DMS 273 (cell line): ENCODE measurements around the gene KCNMA1.

ENCODE experiments used
- DNase-seq: peaks from one replicate; lab custom pipeline; 2025; ENCODE audit not compliant: unreplicated experiment; lab: John Stamatoyannopoulos, UW

KCNMA1 gene

GRCh38 chr10:77290528-77291155 lies 347.0 kb downstream of the KCNMA1 start:
- peak; percentile 9 for DNase-seq

GRCh38 chr10:77289790-77290189 lies 347.8 kb downstream of the KCNMA1 start:
- no peak for DNase-seq

GRCh38 chr10:77289027-77289501 lies 348.5 kb downstream of the KCNMA1 start:
- peak; percentile 38 for DNase-seq

GRCh38 chr10:77287647-77288120 lies 349.9 kb downstream of the KCNMA1 start:
- DNase-seq: peak; percentile 55

GRCh38 chr10:77286531-77287508 lies 350.8 kb downstream of the KCNMA1 start:
- no peak for DNase-seq

- DNase-seq: no peak
These were observed 352.0 kb downstream of the KCNMA1 start for GRCh38 chr10:77285529-77286182.

GRCh38 chr10:77284797-77285196 lies 352.8 kb downstream of the KCNMA1 start:
- DNase-seq: no peak

- DNase-seq: no peak
These were observed 354.3 kb downstream of the KCNMA1 start for GRCh38 chr10:77283326-77283725.

- DNase-seq: no peak
These were observed 355.4 kb downstream of the KCNMA1 start for GRCh38 chr10:77282163-77282562.

- no peak for DNase-seq
These were observed 355.9 kb downstream of the KCNMA1 start for GRCh38 chr10:77281719-77282118.

GRCh38 chr10:77279207-77279606 lies 358.4 kb downstream of the KCNMA1 start:
- no peak for DNase-seq

- DNase-seq: no peak
These were observed 363.4 kb downstream of the KCNMA1 start for GRCh38 chr10:77274046-77274795.

- DNase-seq: no peak
These were observed 368.4 kb downstream of the KCNMA1 start for GRCh38 chr10:77269163-77269562.

GRCh38 chr10:77268721-77269120 lies 368.9 kb downstream of the KCNMA1 start:
- DNase-seq: no peak

- DNase-seq: no peak
These were observed 369.6 kb downstream of the KCNMA1 start for GRCh38 chr10:77267703-77268675.

- no peak for DNase-seq
These were observed 371.4 kb downstream of the KCNMA1 start for GRCh38 chr10:77266242-77266641.

GRCh38 chr10:77264527-77264926 lies 373.1 kb downstream of the KCNMA1 start:
- DNase-seq: no peak

- DNase-seq: no peak
These were observed 373.5 kb downstream of the KCNMA1 start for GRCh38 chr10:77264107-77264506.

- no peak for DNase-seq
These were observed 373.9 kb downstream of the KCNMA1 start for GRCh38 chr10:77263700-77264099.
